ENCODE results near the gene RSF1. TPM values are rescaled to one million over a fixed set of nuclear protein-coding genes. Genes with fewer than 3 reads are reported as not detected.
"Not testable (repeated sequence)": the region's sequence is repeated elsewhere in the genome, so short reads cannot be mapped to it uniquely, and the experiment has no call there.

The RSF1 gene
- total RNA-seq, 4 donors from 2014 or later: 38.4 to 129 (median 70.5) TPM

- no peaks in the 10 kb centered on the region for H3K27me3 ChIP-seq
- no peak overlapping the region for H3K27ac ChIP-seq
- no peak overlapping the region for H3K4me3 ChIP-seq
- TF ChIP-seq CTCF (IDR thresholded peaks at IDR 0.05): no peak
- no peak for TF ChIP-seq POLR2A (IDR thresholded peaks at IDR 0.05)
- no peaks in the 10 kb centered on the region for H3K4me1 ChIP-seq
- peaks cover 0 to 10% (median 3%) of the 10 kb centered on the region in 4 donors for H3K9me3 ChIP-seq
- no peak for DNase-seq
- peaks cover 0 to 27% (median 0%) of the 10 kb centered on the region in 3 donors for H3K36me3 ChIP-seq
These were observed 34.3 kb upstream of the RSF1 start for GRCh38 chr11:77854838-77855237.

- no peaks in the 10 kb centered on the region for H3K27me3 ChIP-seq
- TF ChIP-seq CTCF (IDR thresholded peaks at IDR 0.05) (no peak), POLR2A (IDR thresholded peaks at IDR 0.05) (no peak)
- no peak for DNase-seq
- peaks cover 0 to 10% (median 3%) of the 10 kb centered on the region in 4 donors for H3K9me3 ChIP-seq
- H3K4me3 ChIP-seq: no peak overlapping the region
- peaks cover 0 to 27% (median 0%) of the 10 kb centered on the region in 3 donors for H3K36me3 ChIP-seq
- H3K27ac ChIP-seq: no peak overlapping the region
- H3K4me1 ChIP-seq: no peaks in the 10 kb centered on the region
These were observed 31.0 kb upstream of the RSF1 start for GRCh38 chr11:77851503-77851902.

GRCh38 chr11:77843700-77844099 is 23.2 kb upstream of the RSF1 start:
- not testable (repeated sequence) for H3K4me1 ChIP-seq, H3K9me3 ChIP-seq, DNase-seq, H3K27ac ChIP-seq, H3K4me3 ChIP-seq, H3K27me3 ChIP-seq
- H3K36me3 ChIP-seq: peaks cover 0 to 46% (median 0%) of the 10 kb centered on the region in 3 donors

DNA sequence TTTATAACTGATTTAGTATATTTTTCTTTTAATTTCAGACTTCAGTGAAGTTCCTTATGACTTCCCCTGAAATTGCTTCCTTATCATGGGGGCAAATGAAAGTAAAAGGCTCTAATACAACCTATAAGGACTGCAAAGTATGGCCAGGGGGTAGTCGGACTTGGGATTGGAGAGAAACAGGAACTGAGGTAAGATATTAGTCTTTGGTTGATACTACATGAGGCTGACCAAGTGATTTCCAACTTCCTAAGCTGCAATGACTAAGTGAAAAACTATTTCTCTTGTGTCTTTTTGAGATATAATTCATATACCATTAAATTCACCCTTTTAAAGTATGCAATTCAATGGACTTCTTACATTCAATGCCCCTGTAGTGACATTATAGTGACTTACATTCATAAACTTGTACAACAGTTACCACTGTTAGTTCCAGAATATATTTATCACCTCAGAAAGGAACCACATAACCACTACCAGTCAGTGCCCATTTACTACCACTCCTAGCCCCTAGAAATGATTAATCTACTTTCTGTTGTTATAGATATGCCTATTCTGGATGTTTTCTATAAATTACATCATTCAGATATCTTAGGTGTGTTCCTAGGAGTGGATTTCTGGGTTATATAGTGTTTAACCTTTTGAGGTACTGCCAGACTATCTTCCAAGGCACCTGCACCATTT is 22.1 kb upstream of the RSF1 start:
- Histone ChIP-seq H3K36me3 (peaks cover 0 to 39% (median 0%) of the 10 kb centered on the region in 3 donors), H3K27ac (no peak overlapping the region), H3K27me3 (no peaks in the 10 kb centered on the region), H3K4me3 (no peak overlapping the region), H3K9me3 (no peaks in the 10 kb centered on the region), H3K4me1 (no peaks in the 10 kb centered on the region)
- no peak for TF ChIP-seq CTCF (IDR thresholded peaks at IDR 0.05)
- TF ChIP-seq POLR2A (IDR thresholded peaks at IDR 0.05): no peak
- DNase-seq: no peak

DNA sequence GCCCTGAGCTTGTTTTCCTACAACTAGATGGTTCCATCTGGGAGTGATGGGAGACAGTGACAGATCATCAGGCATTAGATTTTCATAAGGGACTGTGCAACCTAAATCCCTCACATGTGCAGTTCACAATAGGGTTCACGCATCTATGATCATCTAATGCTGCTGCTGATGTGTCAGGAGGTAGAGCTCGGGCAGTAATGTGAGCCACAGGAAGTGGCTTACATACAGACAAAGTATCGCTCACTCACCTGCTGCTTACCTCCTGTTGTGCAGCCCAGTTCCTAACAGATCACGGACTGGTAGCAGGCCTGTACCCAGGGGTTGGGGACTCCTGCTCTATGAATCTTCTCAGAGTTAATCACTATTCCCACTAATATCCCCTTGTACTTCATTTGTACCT is 12.8 kb upstream of the RSF1 start:
- DNase-seq: no peak
- Histone ChIP-seq H3K4me1 (no peaks in the 10 kb centered on the region), H3K9me3 (no peaks in the 10 kb centered on the region), H3K27ac (no peak overlapping the region), H3K27me3 (no peaks in the 10 kb centered on the region), H3K4me3 (no peak overlapping the region), H3K36me3 (no peaks in the 10 kb centered on the region)
- TF ChIP-seq CTCF (IDR thresholded peaks at IDR 0.05) (no peak), POLR2A (IDR thresholded peaks at IDR 0.05) (no peak)

DNA sequence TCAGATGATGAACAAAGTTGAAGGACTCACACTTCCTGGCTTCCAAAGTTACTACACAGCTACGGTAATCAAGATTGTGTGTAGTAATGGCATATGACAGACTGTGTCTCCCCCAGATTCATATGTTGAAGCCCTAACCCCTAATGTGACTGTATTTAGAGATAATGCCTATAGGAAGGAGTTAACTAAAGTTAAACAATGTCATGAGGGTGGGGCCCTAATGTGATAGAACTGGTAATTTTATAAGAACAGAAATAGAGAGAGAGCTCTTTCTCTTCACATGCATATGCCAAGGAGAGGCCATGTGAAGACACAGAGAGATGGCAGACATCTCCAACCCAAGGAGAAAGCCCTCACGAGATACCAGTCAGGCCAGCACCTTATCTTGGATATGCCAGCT is 8.4 kb upstream of the RSF1 start:
- DNase-seq: no peak
- TF ChIP-seq POLR2A (IDR thresholded peaks at IDR 0.05): no peak
- TF ChIP-seq CTCF (IDR thresholded peaks at IDR 0.05): no peak
- Histone ChIP-seq H3K4me3 (no peak overlapping the region), H3K36me3 (no peaks in the 10 kb centered on the region), H3K9me3 (no peaks in the 10 kb centered on the region), H3K27ac (no peak overlapping the region), H3K4me1 (peaks cover 0 to 2% (median 0%) of the 10 kb centered on the region in 4 donors), H3K27me3 (no peaks in the 10 kb centered on the region)

Data from Peyer's patch (tissue), 4 donors.